Spinal cord (tissue), 10 donors: ENCODE results near the gene ARHGEF28. TPM values are rescaled to one million over a fixed set of nuclear protein-coding genes. Genes with fewer than 3 reads are reported as not detected.

Experiments used
- DNase-seq, 6 donors: peaks; one replicate each; pipeline versions ENCODE4 v3.0.0 to v3.0.0-alpha.2; 2013 to 2015; ENCODE audit warnings: low spot score in 6 of 6, low read depth in 4 of 6
- H3K27ac ChIP-seq: one replicate; pipeline ENCODE4 v1.5.1; 2013; ENCODE audit warnings: low read depth, low read length, control low read depth
- H3K27me3 ChIP-seq: one replicate; pipeline ENCODE4 v1.6.1; 2013; ENCODE audit warnings: low read length; ENCODE audit not compliant: control insufficient read depth, insufficient read depth
- H3K36me3 ChIP-seq: one replicate; pipeline ENCODE4 v1.6.1; 2013; ENCODE audit warnings: low read length; ENCODE audit not compliant: control insufficient read depth, insufficient read depth
- H3K4me1 ChIP-seq: one replicate; pipeline ENCODE4 v1.6.1; 2013; ENCODE audit warnings: low read length; ENCODE audit not compliant: control insufficient read depth, insufficient read depth
- H3K4me3 ChIP-seq: one replicate; pipeline ENCODE4 v1.5.1; 2013; ENCODE audit warnings: low read depth, low read length, control low read depth
- H3K9me3 ChIP-seq: one replicate; pipeline ENCODE4 v1.6.1; 2013; ENCODE audit warnings: low read length; ENCODE audit not compliant: control insufficient read depth, insufficient read depth
- WGBS: methylation state at CpG from one replicate; pipeline ENCODE4 v1.1.5; 2013; ENCODE audit warnings: missing lambda C conversion rate; ENCODE audit not compliant: insufficient coverage; 5-methylcytosine and 5-hydroxymethylcytosine counted together
- polyA plus RNA-seq, 2 donors: library from polyadenylated mRNA; unstranded; fragments of 120-200 nt; gene quantifications; one replicate each; pipeline ENCODE4 v1.2.1, GENCODE V29; 2013; ENCODE audit not compliant: insufficient read length in 2 of 2
- total RNA-seq, 2 donors: library from RNA; depleted of rRNA in 1 of 2; stranded (reverse); fragments of 120-200 nt in 1 of 2; fragments of >200 nt in 1 of 2; gene quantifications; one replicate each; pipeline versions ENCODE4 v1.2.3 to v1.2.4, GENCODE V29; 2013 to 2014
- donor health status: healthy.

ARHGEF28 gene
- total and polyA plus RNA-seq, 4 donors, result 13.6 to 25.7 (median 14.3) TPM

DNA sequence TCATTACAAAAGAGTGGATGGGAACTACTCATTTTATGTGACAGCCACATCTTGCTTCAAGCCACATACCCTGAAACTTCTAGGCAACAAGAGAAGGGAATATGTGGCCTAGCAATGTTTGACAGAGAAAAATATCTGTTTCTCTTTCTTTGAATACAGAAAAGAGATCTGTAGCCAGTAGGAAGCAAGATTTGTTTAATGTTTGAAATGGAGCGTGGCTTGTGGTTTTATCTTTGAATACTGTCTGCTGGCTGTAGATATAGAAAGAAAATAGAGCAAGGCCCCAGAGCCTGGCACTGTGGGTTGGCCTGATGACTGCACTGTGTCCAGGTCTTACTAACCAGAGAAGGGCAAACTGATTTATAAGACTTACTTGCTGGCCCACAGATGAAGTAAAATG is 133.8 kb downstream of the ARHGEF28 start:
- no peak overlapping the region for H3K4me3 ChIP-seq
- no peaks in the 10 kb centered on the region for H3K36me3 ChIP-seq
- DNase-seq, result peak in 1 of 6 donors; percentile 34
- no peak overlapping the region for H3K27ac ChIP-seq
- H3K4me1 ChIP-seq, result no peaks in the 10 kb centered on the region
- WGBS, result 25% methylated on average over 1 of the region's 1 CpG
- H3K27me3 ChIP-seq, result no peaks in the 10 kb centered on the region
- H3K9me3 ChIP-seq, result no peaks in the 10 kb centered on the region

DNA sequence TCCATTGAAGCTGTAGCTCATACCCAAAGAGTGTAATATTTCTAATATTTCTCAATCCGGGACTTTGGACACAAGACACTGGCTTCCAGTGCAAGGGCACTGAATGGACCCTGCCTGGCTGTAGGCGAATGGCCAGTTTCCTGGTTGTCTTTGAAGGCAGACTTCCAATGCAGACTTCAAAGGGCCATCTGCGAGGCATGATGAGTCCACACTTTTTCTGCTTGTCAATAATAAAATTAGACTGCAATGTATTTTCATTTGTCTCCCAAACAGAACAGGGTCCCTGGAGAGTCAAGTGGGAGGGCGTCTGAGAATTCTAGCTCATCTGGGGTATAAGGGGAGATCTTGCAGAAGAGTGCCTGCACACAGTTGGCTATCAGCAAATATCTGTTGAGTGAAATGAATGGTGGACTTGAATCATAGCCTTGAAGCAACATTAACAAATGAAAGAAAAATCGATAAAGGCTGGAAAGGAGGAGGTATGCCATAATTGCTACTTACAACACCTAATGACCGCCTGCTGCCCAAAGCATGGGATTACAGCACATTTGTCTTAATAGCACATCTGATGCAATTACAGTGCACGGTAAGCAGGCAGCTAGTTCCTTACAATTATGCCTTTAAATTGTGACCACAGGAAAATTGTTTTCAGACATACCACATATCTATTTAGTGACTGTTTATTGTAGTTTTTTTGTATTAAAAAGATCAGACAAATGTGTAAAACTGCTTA is 137.5 kb downstream of the ARHGEF28 start:
- WGBS, result 94% methylated on average over 3 of the region's 7 CpGs
- Histone ChIP-seq H3K27me3 (no peaks in the 10 kb centered on the region), H3K9me3 (no peaks in the 10 kb centered on the region), H3K36me3 (no peaks in the 10 kb centered on the region), H3K4me3 (no peak overlapping the region), H3K27ac (no peak overlapping the region), H3K4me1 (no peaks in the 10 kb centered on the region)
- DNase-seq, result peak in 1 of 6 donors; percentile 40

DNA sequence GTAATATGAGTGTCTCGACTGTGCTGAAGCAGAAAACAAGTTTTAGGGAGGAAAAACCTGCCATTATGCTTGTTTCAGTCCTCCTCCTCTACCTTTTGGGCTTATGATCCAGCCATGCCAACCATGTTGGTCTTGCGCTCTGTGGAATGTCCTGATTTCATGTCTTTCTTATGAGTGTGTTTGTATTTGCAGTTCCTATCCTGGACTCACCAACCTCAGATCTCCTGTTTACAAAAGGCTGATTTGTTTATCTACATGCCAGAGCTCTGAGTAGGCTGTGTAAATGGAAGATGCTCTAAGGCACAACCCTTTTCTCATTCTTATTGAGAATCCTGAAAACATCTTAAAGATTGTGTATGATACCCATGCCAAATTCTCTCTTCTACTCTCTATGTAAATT is 138.6 kb downstream of the ARHGEF28 start:
- H3K4me1 ChIP-seq, result no peaks in the 10 kb centered on the region
- H3K4me3 ChIP-seq, result no peak overlapping the region
- 83% methylated on average over 1 of the region's 2 CpGs for WGBS
- H3K27me3 ChIP-seq, result no peaks in the 10 kb centered on the region
- no peaks in the 10 kb centered on the region for H3K9me3 ChIP-seq
- no peak overlapping the region for H3K27ac ChIP-seq
- H3K36me3 ChIP-seq, result no peaks in the 10 kb centered on the region
- DNase-seq, result no peak

DNA sequence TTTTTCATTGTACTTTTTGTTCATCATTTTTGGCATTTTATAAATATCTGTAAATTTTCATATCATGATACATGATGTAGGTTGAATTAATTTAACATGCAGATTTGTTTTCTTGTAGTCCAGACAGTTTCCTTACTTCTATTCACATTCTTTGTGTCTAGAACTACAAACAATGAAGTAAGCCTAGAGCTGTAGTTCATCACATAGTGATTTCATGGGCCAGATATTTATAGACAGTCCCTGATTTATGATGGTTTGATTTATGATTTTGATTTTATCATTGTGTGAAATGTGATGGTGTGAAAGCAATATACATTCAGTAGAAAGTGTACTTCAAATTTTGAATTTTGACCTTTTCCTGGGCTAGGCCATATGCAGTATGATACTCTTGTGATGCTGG is 139.0 kb downstream of the ARHGEF28 start:
- no peak for DNase-seq
- Histone ChIP-seq H3K9me3 (no peaks in the 10 kb centered on the region), H3K4me1 (no peaks in the 10 kb centered on the region), H3K27ac (no peak overlapping the region), H3K4me3 (no peak overlapping the region), H3K36me3 (no peaks in the 10 kb centered on the region), H3K27me3 (no peaks in the 10 kb centered on the region)

DNA sequence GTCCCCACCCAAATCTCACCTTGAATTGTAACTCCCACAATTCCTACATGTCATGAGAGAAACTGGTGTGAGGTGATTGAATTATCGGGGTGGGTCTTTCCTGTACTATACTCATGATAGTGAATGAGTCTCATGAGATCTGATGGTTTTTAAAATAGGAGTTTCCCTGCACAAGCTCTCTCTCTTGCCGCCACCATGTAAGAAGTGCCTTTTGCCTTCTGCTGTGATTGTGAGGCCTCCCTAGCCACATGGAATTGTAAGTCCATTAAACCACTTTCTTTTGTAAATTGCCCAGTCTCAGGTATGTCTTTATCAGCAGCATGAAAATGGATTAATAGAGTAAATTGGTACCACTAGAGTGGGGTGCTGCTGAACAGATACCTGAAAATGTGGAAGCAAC is 140.9 kb downstream of the ARHGEF28 start:
- H3K4me3 ChIP-seq, result no peak overlapping the region
- H3K27me3 ChIP-seq, result no peaks in the 10 kb centered on the region
- H3K9me3 ChIP-seq, result no peaks in the 10 kb centered on the region
- H3K4me1 ChIP-seq, result no peaks in the 10 kb centered on the region
- WGBS, result no CpG with 5 or more reads among the region's 2 CpGs
- DNase-seq, result no peak
- no peak overlapping the region for H3K27ac ChIP-seq
- no peaks in the 10 kb centered on the region for H3K36me3 ChIP-seq

DNA sequence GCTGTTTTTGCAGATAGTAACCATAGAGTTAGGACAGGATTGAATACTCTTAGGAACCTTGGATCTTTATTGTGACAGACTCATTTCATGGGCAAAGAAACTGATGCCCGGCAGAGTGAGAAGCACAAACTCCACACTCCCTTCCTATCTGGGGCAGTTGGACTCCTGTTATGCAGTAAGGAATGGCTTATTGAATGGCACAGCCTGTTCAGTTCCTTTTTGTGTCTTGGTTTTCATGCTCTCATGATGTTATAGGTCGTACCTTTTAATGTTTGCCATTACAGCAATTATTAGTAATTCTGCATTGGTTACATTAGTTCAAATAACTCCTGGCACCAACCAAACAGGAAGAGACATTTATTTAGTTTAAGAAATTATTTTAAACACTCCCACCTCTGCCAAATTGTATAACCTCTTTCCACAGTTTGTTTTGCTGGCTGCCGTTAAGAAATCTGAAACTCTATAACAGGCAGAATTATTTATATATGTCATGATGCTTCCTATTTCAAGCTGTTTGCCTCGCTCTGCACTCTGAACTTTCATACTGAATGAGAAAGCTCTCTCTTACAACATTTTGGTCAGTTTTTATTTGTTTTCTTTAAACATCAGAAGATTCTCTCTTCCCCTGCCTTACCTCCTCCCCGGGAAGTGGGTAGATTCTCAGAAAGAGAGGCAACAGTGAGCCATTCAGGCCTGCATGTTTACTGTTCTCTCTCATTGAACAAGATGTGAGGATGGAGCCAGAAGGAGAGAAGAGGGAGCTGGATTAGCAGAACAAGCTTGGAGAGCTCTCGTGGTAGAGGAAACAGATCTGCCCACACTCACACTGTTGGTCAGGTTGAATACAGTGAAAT is 144.4 kb downstream of the ARHGEF28 start:
- no peaks in the 10 kb centered on the region for H3K4me1 ChIP-seq
- no peak overlapping the region for H3K27ac ChIP-seq

DNA sequence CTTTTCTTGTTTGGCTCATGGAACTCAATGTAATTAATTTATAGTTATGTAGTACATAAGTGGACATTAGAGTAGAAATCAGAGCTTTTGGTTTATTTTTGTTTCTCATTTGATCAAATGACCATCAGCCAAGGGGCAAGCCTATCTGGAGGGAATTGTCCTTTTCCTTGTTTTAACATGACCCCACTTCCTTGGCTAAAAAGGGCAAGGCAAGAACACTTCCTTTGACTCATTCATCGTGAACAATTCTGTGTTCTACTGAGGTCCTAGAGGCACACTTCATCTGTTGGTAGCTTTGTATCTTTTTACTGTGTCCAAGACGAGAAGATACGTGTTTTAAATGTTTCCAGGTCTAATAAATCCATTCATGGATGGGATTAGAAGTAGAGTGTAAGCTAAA is 148.9 kb downstream of the ARHGEF28 start:
- H3K9me3 ChIP-seq, result no peaks in the 10 kb centered on the region
- H3K4me1 ChIP-seq, result no peaks in the 10 kb centered on the region
- H3K4me3 ChIP-seq, result no peak overlapping the region
- no peaks in the 10 kb centered on the region for H3K36me3 ChIP-seq
- no peaks in the 10 kb centered on the region for H3K27me3 ChIP-seq
- no peak for DNase-seq
- H3K27ac ChIP-seq, result no peak overlapping the region
- WGBS, result no CpG with 5 or more reads among the region's 3 CpGs

More for the DNA sequence above, 144.4 kb downstream of the ARHGEF28 start:
- no CpG with 5 or more reads among the region's 6 CpGs for WGBS
- Histone ChIP-seq H3K4me3 (no peak overlapping the region), H3K9me3 (no peaks in the 10 kb centered on the region), H3K27me3 (no peaks in the 10 kb centered on the region), H3K36me3 (no peaks in the 10 kb centered on the region)
- no peak for DNase-seq

DNA sequence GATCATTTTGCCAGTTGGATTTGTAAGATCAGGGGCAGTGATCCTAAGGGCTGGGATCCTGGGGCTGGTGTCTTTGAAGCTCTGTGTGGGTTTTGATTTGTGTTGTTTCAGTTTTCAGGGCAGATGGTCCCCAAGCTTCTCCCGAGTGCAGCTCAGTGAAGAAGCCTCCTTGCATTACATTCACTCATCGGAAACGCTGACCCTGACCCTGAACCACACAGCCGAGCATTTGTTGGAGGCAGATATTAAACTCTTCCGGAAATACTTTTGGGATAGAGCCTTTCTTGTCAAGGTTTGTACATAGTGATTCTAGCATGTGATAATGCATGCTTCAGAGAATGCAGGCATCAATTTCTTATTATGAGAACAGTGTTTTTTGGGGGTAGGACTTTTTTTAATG is 150.4 kb downstream of the ARHGEF28 start:
- Histone ChIP-seq H3K27me3 (no peaks in the 10 kb centered on the region), H3K4me3 (no peak overlapping the region), H3K4me1 (no peaks in the 10 kb centered on the region), H3K27ac (no peak overlapping the region), H3K9me3 (no peaks in the 10 kb centered on the region), H3K36me3 (no peaks in the 10 kb centered on the region)
- 100% methylated on average over 2 of the region's 5 CpGs for WGBS
- DNase-seq, result no peak

DNA sequence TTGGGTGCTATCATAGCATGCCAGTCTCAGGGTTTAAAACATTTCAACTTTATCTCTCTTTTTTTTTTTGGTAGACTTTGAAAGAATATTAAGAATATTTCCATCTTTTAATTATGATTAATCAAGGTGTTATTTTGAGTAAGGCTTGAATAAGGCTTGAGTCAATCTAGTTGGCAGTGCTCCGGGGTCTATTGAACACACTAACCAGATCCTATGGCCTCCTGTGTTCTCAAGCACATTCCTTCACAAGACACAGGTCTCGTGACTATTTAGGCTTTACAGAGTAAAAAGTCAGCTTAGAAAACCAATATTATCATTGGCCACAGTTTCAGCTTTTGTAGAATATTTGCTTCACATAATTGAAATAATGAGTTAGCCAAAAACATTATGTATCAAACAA is 151.2 kb downstream of the ARHGEF28 start:
- no CpG with 5 or more reads among the region's 2 CpGs for WGBS
- no peaks in the 10 kb centered on the region for H3K9me3 ChIP-seq
- H3K4me1 ChIP-seq, result no peaks in the 10 kb centered on the region
- H3K36me3 ChIP-seq, result no peaks in the 10 kb centered on the region
- no peak for DNase-seq
- H3K4me3 ChIP-seq, result no peak overlapping the region
- H3K27me3 ChIP-seq, result no peaks in the 10 kb centered on the region
- no peak overlapping the region for H3K27ac ChIP-seq
